ENCODE measurements around the gene CSRNP2.
"Not testable (repeated sequence)": the region's sequence is repeated elsewhere in the genome, so short reads cannot be mapped to it uniquely, and the experiment has no call there.

The CSRNP2 gene

GRCh38 chr12:51028126-51028812 is 55.1 kb downstream of the CSRNP2 start:
- DNase-seq (ENCODE audit: low read depth in 2 of 2) = no peak

DNA sequence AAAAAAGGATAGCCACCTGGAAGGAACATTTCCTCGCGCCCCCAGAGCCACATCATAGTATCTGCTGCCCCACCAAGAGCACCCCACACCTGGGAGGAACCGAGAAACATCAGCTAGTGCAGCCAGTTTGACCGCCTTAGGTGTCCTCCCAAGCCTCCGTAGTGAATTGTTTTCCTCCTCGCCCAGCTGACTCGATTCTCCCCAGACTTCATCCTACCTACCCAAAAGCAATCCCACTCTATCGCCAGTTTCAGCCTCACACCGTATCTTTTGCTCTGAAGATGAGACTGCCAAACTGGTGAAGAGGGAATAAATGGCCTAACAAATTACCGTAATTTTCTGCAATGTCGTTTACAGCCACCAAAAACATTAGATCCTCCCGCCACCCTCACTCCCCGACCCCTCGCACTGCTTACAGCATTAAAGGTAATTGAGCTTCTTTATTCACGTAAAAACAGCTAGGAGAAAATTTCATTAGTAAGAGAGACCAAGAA is 56.0 kb downstream of the CSRNP2 start:
- no peak for DNase-seq (ENCODE audit: low read depth in 2 of 2)

- peak; percentile 94 to 95 for DNase-seq (ENCODE audit: low read depth in 2 of 2)
Observed at GRCh38 chr12:51025836-51026638, 57.4 kb downstream of the CSRNP2 start, which contains the start of gene SLC11A2. Gene SLC11A2, minus strand, starts transcription at chr12:51026384. Its CDS starts 15,656 bp downstream, at chr12:51010728.

GRCh38 chr12:51025338-51025835 is 58.0 kb downstream of the CSRNP2 start:
- DNase-seq (ENCODE audit: low read depth in 2 of 2) = no peak

- DNase-seq (ENCODE audit: low read depth in 2 of 2) = no peak
Observed at GRCh38 chr12:51023625-51024382, 59.6 kb downstream of the CSRNP2 start.

GRCh38 chr12:51021694-51022093 is 61.7 kb downstream of the CSRNP2 start:
- DNase-seq (ENCODE audit: low read depth in 2 of 2) = no peak

DNA sequence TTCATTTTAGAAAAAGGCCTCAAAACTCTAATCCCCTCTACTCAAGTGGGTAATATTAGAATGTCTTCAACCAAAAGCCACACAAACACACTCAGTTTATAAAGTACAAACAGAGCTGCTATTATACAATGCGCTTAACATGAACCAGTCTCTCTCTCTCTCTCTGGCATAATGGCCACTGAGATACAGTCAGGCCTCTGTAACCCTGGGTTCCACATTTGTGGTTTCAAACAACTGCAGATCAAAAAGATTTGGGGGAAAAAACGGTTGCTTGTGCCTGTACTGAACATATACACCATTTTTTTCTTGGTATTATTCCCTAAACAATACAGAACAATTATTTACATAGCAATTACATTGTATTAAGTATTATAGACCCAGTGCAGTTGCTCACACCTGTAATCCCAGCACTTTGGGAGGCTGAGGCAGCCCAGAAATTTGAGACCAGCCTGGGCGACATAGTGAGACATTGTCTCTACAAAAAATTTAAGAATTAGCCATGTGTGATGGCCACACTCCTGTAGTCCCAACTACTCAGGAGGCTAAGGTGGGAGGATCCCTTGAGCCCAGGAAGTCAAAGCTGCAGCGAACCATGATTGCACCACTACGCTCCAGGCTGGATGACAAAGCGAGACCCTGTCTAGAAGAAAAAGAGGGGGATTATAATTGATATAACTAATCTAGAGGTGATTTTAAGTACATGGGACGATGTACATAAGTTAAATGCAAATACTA is 62.8 kb downstream of the CSRNP2 start:
- no peak for DNase-seq (ENCODE audit: low read depth in 2 of 2)

DNA sequence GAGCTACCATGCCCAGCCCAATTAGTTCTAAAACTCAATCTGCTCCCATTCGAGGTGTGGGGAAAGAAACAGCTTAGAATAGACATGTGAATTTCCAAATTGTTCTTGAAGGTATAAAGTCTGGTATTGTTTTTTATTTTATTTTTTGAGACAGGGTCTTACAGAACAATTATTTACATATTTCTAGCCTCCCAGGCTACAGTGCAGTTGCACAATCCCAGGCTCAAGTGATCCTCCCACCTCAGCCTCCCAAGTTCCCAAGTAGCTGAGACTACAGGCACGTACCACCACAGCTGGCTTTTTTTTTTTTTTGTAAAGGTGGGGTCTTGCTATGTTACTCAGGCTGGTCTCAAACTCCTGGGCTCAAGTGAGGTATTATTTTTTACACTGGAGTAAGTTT is 63.5 kb downstream of the CSRNP2 start:
- no peak for DNase-seq (ENCODE audit: low read depth in 2 of 2)

DNA sequence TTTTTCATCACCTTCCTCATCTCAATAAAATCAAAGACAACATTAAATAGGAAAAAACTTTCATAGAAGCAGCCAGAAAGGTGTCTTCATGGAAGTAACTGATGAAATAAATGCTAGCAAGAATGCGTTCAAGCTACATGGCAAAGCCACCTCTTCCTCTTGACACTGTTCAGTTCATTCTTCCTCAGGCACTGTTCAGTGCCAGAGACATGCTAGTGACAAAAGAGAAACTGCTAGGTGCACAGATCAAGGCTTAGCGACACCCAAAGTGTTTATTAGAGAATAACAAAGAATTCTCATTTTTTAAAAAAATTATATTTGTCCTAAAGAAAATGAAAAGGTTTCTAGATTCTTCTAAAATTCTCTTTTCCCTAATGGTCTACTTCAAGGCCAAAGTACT is 64.4 kb downstream of the CSRNP2 start:
- no peak for DNase-seq (ENCODE audit: low read depth in 2 of 2)

DNA sequence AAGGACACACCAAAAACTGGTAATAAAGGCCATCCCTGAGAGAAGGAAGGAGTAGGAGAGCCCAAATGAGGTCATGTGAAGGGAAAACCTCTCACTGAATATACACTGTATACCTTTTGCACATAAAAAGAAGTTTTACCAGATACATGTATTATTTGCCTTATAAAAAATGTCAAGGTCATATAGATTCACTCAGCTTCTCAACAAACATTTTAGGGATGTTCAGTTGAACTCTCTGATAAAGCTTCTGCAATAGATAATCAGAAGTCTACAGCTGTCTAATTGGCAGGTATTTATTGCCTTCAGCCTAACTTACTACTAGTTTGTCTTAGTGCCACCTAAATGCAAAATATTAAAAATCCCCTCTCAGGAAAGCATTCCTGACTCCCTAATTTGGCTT is 65.9 kb downstream of the CSRNP2 start:
- no peak for DNase-seq (ENCODE audit: low read depth in 2 of 2)

DNA sequence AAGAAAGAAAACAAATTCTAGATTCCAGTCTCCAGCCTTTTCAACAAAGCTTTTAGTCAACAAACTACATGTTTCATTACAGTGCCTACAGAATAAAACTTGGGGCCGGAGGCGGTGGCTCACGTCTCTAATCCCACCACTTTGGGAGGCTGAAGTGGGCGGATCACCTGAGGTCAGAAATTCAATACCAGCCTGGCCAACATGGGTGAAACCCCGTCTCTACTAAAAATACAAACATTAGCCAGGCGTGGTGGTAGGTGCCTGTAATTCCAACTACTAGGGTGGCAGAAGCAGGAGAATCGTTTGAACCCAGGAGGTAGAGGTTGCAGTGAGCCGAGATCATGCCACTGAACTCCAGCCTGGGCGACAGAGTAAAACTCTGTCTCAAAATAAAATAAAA is 68.9 kb downstream of the CSRNP2 start:
- not testable (repeated sequence) for DNase-seq (ENCODE audit: low read depth in 2 of 2)

DNA sequence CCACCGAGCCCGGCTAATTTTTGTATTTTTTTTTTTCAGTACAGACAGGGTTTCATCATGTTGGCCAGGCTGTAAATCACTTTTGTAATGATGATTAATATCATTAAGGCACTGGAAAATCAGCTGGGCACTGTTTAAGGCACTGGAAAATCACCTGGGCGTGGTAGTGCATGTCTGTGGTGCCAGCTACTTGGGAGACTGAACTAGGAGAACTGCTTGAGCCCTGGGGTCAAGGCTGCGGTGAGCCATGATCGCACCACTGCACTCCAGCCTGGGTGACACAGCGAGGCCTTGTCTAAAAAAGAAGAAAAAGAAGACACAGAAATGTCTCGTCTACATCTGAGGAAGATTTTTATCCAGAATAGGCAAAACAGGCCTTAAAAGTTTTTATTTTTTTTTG is 70.0 kb downstream of the CSRNP2 start:
- no peak for DNase-seq (ENCODE audit: low read depth in 2 of 2)

DNA sequence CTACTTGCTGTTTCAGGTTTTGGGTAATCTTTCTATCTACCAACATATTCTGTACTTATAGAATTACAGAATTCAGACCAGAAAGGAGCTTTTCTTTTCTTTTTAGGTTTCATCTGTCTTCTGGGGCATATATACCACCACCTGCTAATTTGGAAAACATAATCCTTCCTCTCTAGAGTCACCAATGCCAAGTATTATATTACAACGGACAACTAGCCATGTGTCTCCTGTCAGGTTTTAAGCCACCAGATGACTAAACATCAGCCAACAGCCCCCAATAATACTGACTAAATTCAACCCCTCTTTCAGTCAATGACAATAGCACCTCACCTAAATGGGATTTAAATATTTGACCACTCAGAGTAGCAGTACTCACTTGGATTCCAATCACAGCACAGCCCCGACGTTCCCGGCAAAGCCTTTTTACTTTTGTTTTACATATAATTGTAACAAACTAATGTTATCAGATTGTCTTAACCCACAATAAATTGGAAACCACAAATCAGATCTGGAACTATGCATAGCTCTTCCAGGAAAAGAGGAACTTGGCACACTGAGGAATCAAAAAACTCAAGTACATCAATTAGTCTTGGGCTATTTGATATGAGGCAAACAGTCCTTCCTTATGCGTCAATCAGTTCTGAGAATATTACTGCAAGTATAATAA is 70.7 kb downstream of the CSRNP2 start:
- no peak for DNase-seq (ENCODE audit: low read depth in 2 of 2)

- DNase-seq (ENCODE audit: low read depth in 2 of 2) = no peak
Observed at GRCh38 chr12:51011955-51012354, 71.4 kb downstream of the CSRNP2 start.

Measured in stimulated activated CD4-positive, alpha-beta T cell treated with anti-CD3 and anti-CD28 coated beads, Interleukin-15, amount 100 ng/mL, for 48 hours (primary cell).